Spinal cord (tissue), 10 donors: ENCODE data around the gene MCUB. TPM values are rescaled to one million over a fixed set of nuclear protein-coding genes. Genes with fewer than 3 reads are reported as not detected.
"Not testable (repeated sequence)": the region's sequence is repeated elsewhere in the genome, so short reads cannot be mapped to it uniquely, and the experiment has no call there.

ENCODE experiments used
- DNase-seq, 6 donors: peaks; one replicate each; pipeline versions ENCODE4 v3.0.0 to v3.0.0-alpha.2; 2013 to 2015; ENCODE audit warnings: low spot score in 6 of 6, low read depth in 4 of 6
- H3K27ac ChIP-seq: one replicate; pipeline ENCODE4 v1.5.1; 2013; ENCODE audit warnings: low read depth, low read length, control low read depth
- H3K27me3 ChIP-seq: one replicate; pipeline ENCODE4 v1.6.1; 2013; ENCODE audit warnings: low read length; ENCODE audit not compliant: control insufficient read depth, insufficient read depth
- H3K36me3 ChIP-seq: one replicate; pipeline ENCODE4 v1.6.1; 2013; ENCODE audit warnings: low read length; ENCODE audit not compliant: control insufficient read depth, insufficient read depth
- H3K4me1 ChIP-seq: one replicate; pipeline ENCODE4 v1.6.1; 2013; ENCODE audit warnings: low read length; ENCODE audit not compliant: control insufficient read depth, insufficient read depth
- H3K4me3 ChIP-seq: one replicate; pipeline ENCODE4 v1.5.1; 2013; ENCODE audit warnings: low read depth, low read length, control low read depth
- H3K9me3 ChIP-seq: one replicate; pipeline ENCODE4 v1.6.1; 2013; ENCODE audit warnings: low read length; ENCODE audit not compliant: control insufficient read depth, insufficient read depth
- WGBS: methylation state at CpG from one replicate; pipeline ENCODE4 v1.1.5; 2013; ENCODE audit warnings: missing lambda C conversion rate; ENCODE audit not compliant: insufficient coverage; 5-methylcytosine and 5-hydroxymethylcytosine counted together
- polyA plus RNA-seq, 2 donors: library from polyadenylated mRNA; unstranded; fragments of 120-200 nt; gene quantifications; one replicate each; pipeline ENCODE4 v1.2.1, GENCODE V29; 2013; ENCODE audit not compliant: insufficient read length in 2 of 2
- total RNA-seq, 2 donors: library from RNA; depleted of rRNA in 1 of 2; stranded (reverse); fragments of 120-200 nt in 1 of 2; fragments of >200 nt in 1 of 2; gene quantifications; one replicate each; pipeline versions ENCODE4 v1.2.3 to v1.2.4, GENCODE V29; 2013 to 2014
- donor health status: healthy.

The MCUB gene
- total and polyA plus RNA-seq, 4 donors, result 9.4 to 21.7 (median 18.8) TPM

- DNase-seq, H3K27me3 ChIP-seq, H3K9me3 ChIP-seq, H3K4me1 ChIP-seq, H3K27ac ChIP-seq, H3K4me3 ChIP-seq, H3K36me3 ChIP-seq: not testable (repeated sequence)
- 100% methylated on average over 2 of the region's 3 CpGs for whole genome bisulfite sequencing
These were observed 35.1 kb downstream of the MCUB start for GRCh38 chr4:109595123-109595522.

GRCh38 chr4:109596420-109597085 is 36.5 kb downstream of the MCUB start:
- not testable (repeated sequence) for DNase-seq, H3K4me3 ChIP-seq, H3K27ac ChIP-seq, H3K36me3 ChIP-seq, H3K27me3 ChIP-seq, H3K9me3 ChIP-seq, H3K4me1 ChIP-seq
- no CpG with 5 or more reads among the region's 7 CpGs for WGBS

GRCh38 chr4:109599046-109599652 is 39.1 kb downstream of the MCUB start:
- WGBS, result no CpG with 5 or more reads among the region's 6 CpGs
- H3K27ac ChIP-seq, result no peak overlapping the region

GRCh38 chr4:109600431-109600830 is 40.4 kb downstream of the MCUB start:
- Histone ChIP-seq H3K4me1 (no peaks in the 10 kb centered on the region), H3K27ac (no peak overlapping the region), H3K9me3 (peaks cover 2% of the 10 kb centered on the region), H3K4me3 (no peak overlapping the region), H3K27me3 (no peaks in the 10 kb centered on the region), H3K36me3 (no peaks in the 10 kb centered on the region)
- WGBS, result 100% methylated on average over 1 of the region's 3 CpGs
- DNase-seq, result no peak

More at GRCh38 chr4:109599046-109599652, 39.1 kb downstream of the MCUB start:
- no peak for DNase-seq
- H3K27me3 ChIP-seq, result no peaks in the 10 kb centered on the region
- peaks cover 2% of the 10 kb centered on the region for H3K9me3 ChIP-seq
- no peaks in the 10 kb centered on the region for H3K36me3 ChIP-seq
- no peaks in the 10 kb centered on the region for H3K4me1 ChIP-seq
- no peak overlapping the region for H3K4me3 ChIP-seq

- H3K4me1 ChIP-seq, result no peaks in the 10 kb centered on the region
- peaks cover 2% of the 10 kb centered on the region for H3K9me3 ChIP-seq
- H3K27ac ChIP-seq, result no peak overlapping the region
- no CpG with 5 or more reads among the region's 2 CpGs for WGBS
- DNase-seq, result no peak
- no peaks in the 10 kb centered on the region for H3K27me3 ChIP-seq
- H3K36me3 ChIP-seq, result no peaks in the 10 kb centered on the region
- no peak overlapping the region for H3K4me3 ChIP-seq
These were observed 41.3 kb downstream of the MCUB start for GRCh38 chr4:109601336-109601735.

GRCh38 chr4:109607976-109608375 is 47.9 kb downstream of the MCUB start:
- no peak for DNase-seq
- Histone ChIP-seq H3K36me3 (no peaks in the 10 kb centered on the region), H3K27me3 (no peaks in the 10 kb centered on the region), H3K27ac (no peak overlapping the region), H3K4me1 (no peaks in the 10 kb centered on the region), H3K9me3 (peaks cover 4% of the 10 kb centered on the region), H3K4me3 (no peak overlapping the region)

- no peak for DNase-seq
- H3K27me3 ChIP-seq, result no peaks in the 10 kb centered on the region
- H3K27ac ChIP-seq, result no peak overlapping the region
- H3K36me3 ChIP-seq, result no peaks in the 10 kb centered on the region
- no peak overlapping the region for H3K4me3 ChIP-seq
- H3K4me1 ChIP-seq, result no peaks in the 10 kb centered on the region
- 100% methylated on average over 1 of the region's 1 CpG for WGBS
- H3K9me3 ChIP-seq, result peaks cover 2% of the 10 kb centered on the region
These were observed 48.8 kb downstream of the MCUB start for GRCh38 chr4:109608879-109609278.

- H3K9me3 ChIP-seq, result peaks cover 2% of the 10 kb centered on the region
- H3K4me1 ChIP-seq, result no peaks in the 10 kb centered on the region
- WGBS, result 75% methylated on average over 2 of the region's 2 CpGs
- H3K27ac ChIP-seq, result no peak overlapping the region
- DNase-seq, result no peak
- no peaks in the 10 kb centered on the region for H3K27me3 ChIP-seq
- no peak overlapping the region for H3K4me3 ChIP-seq
- no peaks in the 10 kb centered on the region for H3K36me3 ChIP-seq
These were observed 49.4 kb downstream of the MCUB start for GRCh38 chr4:109609431-109609830.

- Histone ChIP-seq H3K27ac (no peak overlapping the region), H3K9me3 (peaks cover 2% of the 10 kb centered on the region), H3K4me1 (no peaks in the 10 kb centered on the region), H3K36me3 (no peaks in the 10 kb centered on the region), H3K27me3 (no peaks in the 10 kb centered on the region), H3K4me3 (no peak overlapping the region)
- no CpG with 5 or more reads among the region's 5 CpGs for WGBS
- no peak for DNase-seq
These were observed 50.4 kb downstream of the MCUB start for GRCh38 chr4:109610489-109610888.

GRCh38 chr4:109611045-109611646 is 51.1 kb downstream of the MCUB start:
- H3K4me3 ChIP-seq, result no peak overlapping the region
- H3K27me3 ChIP-seq, result no peaks in the 10 kb centered on the region
- no peaks in the 10 kb centered on the region for H3K4me1 ChIP-seq
- DNase-seq, result no peak
- H3K27ac ChIP-seq, result no peak overlapping the region
- no peaks in the 10 kb centered on the region for H3K36me3 ChIP-seq
- H3K9me3 ChIP-seq, result peaks cover 2% of the 10 kb centered on the region
